Stimulated activated CD8-positive, alpha-beta memory T cell treated with anti-CD3 and anti-CD28 coated beads, Interleukin-12 subunit alpha, Interleukin-12 subunit beta, amount 100 ng/mL, for 4 hours (primary cell): ENCODE data around the gene NAPA.
"Not testable (repeated sequence)": the region's sequence is repeated elsewhere in the genome, so short reads cannot be mapped to it uniquely, and the experiment has no call there.

Source experiments
- DNase-seq: peaks from one replicate; pipeline ENCODE4 v3.0.0-alpha.2; 2020; ENCODE audit warnings: low read depth

Gene NAPA

GRCh38 chr19:47486220-47486619 lies 28.6 kb downstream of the NAPA start:
- DNase-seq: not testable (repeated sequence)

GRCh38 chr19:47485210-47485609 lies 29.7 kb downstream of the NAPA start:
- DNase-seq: no peak

GRCh38 chr19:47483800-47484690 lies 30.8 kb downstream of the NAPA start, which contains the start of gene KPTN:
TSS of gene KPTN (minus strand) at chr19:47484219. CDS start at chr19:47484160, 59 bp downstream.
- DNase-seq: peak; percentile 82

GRCh38 chr19:47483200-47483599 lies 31.7 kb downstream of the NAPA start:
- DNase-seq: no peak

GRCh38 chr19:47481460-47482052 lies 33.3 kb downstream of the NAPA start:
- DNase-seq: no peak

- no peak for DNase-seq
Measured at GRCh38 chr19:47480658-47481057, 34.2 kb downstream of the NAPA start.

GRCh38 chr19:47479701-47480503 lies 35.0 kb downstream of the NAPA start:
- no peak for DNase-seq

- DNase-seq: no peak
Measured at GRCh38 chr19:47476438-47476972, 38.4 kb downstream of the NAPA start.

GRCh38 chr19:47475465-47475864 lies 39.4 kb downstream of the NAPA start:
- no peak for DNase-seq

- no peak for DNase-seq
Measured at GRCh38 chr19:47473336-47473735, 41.5 kb downstream of the NAPA start.

- peak; percentile 26 for DNase-seq
Measured at GRCh38 chr19:47471733-47472457, 43.0 kb downstream of the NAPA start, which contains the start of gene SLC8A2. TSS of gene SLC8A2 (minus strand) at chr19:47471893. CDS start at chr19:47466403, 5,490 bp downstream.

- DNase-seq: no peak
Measured at GRCh38 chr19:47471381-47471732, 43.5 kb downstream of the NAPA start.

GRCh38 chr19:47470447-47471195 lies 44.2 kb downstream of the NAPA start:
- no peak for DNase-seq

- DNase-seq: no peak
Measured at GRCh38 chr19:47469719-47470118, 45.1 kb downstream of the NAPA start.

GRCh38 chr19:47469363-47469700 lies 45.5 kb downstream of the NAPA start:
- DNase-seq: no peak

GRCh38 chr19:47467914-47468313 lies 46.9 kb downstream of the NAPA start:
- DNase-seq: no peak

GRCh38 chr19:47465957-47466356 lies 48.9 kb downstream of the NAPA start:
- DNase-seq: no peak

GRCh38 chr19:47464675-47465419 lies 50.0 kb downstream of the NAPA start:
- no peak for DNase-seq

GRCh38 chr19:47461876-47462275 lies 53.0 kb downstream of the NAPA start:
- no peak for DNase-seq

GRCh38 chr19:47459477-47459876 lies 55.4 kb downstream of the NAPA start:
- DNase-seq: no peak
